NOMO-1 treated with DMSO at 0.1 percent for 48 hours (cell line): ENCODE results near the gene SEC24B.
A peak's percentile ranks its signal among the peaks of the same experiment; 100 is the strongest.
"Not testable (repeated sequence)": the region's sequence is repeated elsewhere in the genome, so short reads cannot be mapped to it uniquely, and the experiment has no call there.

Experiments
- DNase-seq: peaks from one replicate; lab custom pipeline; 2025; ENCODE audit not compliant: unreplicated experiment; lab: John Stamatoyannopoulos, UW

Gene SEC24B

GRCh38 chr4:109432203-109432602, 1.4 kb upstream of the SEC24B start:
- no peak for DNase-seq

- no peak for DNase-seq
Observed at GRCh38 chr4:109432696-109433095, 919 bp upstream of the SEC24B start.

- DNase-seq = no peak
Observed at GRCh38 chr4:109434007-109434971, 674 bp downstream of the SEC24B start.

DNA sequence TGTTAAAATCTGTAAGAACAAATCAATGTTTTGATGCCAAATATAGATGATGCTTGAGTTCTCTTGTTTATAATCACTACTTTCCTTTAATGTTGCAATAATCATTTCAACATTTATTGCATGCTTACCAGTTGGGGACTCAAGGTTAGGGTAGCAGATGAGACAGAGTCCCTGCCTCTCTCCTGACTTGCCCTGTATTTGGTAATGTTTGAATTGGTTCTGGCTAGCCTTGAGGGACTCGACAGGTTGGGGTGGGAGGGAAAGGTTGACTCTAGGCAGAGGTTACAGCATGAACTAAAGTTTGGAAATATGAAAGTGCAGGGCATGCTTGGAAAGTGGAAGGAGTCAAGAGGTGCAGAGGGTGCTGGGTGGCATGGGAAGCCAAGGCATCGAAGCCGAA, 2.0 kb downstream of the SEC24B start:
- DNase-seq = no peak

DNA sequence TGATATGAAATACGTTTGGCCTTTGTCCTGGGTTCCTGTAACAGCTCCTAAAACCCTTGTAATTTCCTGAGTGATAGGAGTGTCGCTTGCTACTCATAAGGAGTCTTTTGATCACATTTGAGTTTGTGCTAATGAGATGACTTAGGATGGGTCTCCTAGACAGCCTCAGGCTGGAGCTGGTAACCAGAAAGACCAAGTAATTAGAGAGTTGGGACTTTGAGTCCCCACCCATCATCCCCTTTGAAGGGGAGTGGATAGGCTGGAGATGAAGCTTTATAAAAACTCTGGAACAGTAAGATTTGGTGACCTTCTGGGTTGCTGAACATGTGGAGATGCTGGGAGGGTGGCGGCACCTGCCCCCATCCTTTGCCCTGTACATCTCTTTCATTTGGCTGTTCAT, 2.9 kb downstream of the SEC24B start:
- no peak for DNase-seq

DNA sequence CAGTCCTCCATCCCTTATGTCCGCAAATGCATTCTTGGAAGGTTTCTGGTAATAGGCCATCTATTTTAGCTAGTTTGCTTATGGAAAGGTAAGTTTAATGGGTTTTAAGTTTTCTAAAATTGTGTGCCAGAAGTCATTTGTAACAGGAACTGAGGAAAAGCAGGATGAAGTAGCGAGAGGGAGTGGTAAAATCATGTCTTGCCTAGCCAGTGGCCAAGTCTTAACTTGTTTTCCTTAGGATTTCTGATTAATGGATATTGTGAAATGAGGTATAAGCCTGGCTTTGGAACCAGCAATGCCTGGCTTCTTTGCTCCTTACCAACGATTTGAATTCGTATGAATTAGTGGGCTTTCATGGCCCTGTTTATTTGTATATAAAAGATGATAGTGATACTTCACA, 7.3 kb downstream of the SEC24B start:
- DNase-seq = no peak

DNA sequence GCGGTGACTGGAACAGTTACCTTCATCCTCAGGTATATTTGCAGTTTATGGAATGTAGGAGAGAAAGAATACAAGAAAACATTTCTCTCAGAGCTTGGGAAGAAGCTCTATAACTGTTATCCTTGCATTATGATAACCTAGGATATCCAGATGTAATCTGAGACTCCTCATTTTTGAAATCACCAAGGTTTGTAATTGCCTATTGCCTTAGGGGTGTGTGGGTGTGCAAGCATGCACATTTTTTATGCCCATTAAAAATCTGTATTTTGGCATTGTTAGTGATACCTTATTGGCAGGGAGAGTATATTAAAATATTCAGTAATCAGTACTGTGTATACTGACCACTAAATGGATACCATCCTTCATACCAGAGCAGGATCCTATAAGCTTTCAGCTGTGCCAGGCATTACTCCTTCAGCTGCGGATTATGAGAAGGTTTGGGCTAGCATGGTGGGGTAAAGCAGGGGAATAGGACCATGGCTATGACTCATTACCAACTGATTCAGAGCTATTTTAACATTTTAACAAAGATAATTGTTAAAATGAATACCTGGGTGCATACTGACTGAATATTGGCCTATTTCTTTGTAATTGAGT, 8.3 kb downstream of the SEC24B start:
- no peak for DNase-seq

DNA sequence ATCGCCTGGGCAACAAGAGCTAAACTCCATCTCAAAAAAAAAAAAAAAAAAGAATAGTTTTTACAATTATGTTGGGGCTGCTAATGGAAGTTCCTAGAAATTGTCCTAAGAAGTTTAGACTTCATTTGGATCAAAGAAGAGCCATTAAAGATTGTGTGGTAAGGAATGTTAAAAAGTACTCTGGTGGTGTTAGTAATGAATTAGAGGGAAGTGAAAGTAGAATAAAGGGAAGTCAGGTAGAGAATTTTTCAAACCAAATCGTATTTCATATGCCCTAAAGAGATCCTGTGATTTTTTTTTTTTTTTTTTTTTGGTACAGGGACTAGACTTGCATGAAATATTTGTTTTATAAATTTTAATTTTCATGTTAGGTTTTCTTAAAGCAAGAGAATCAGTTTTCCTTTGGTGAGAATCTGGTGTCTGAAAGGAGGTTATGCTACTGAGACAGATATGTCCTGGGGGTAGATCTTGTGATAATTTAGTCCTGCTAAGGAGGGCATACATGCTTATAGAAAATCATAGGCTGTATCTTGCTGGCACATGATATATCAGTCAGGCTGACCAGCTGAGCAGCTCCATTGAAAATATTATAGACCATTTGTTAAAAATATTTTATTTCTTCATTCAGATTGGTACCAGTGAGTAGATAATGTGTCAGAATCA, 10.7 kb downstream of the SEC24B start:
- peak; percentile 78 for DNase-seq

DNA sequence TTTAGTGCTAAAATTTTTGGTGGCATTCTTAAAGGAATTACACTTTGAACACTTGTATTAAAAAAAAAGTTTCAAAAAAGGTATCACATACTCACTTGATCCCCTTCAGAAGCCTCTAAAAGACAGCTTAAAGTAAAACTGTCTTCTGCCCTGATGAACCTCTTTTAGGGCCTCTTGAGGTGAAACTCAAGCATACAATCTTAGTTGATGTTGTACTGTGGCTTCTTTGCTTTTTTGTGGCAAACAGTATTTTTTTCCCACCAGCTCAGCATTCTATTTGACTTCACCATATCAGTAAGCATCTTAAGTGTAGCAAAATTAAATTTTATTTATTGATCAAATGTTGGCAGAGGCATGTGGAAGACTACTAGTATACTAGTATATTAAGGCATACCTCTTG, 13.7 kb downstream of the SEC24B start:
- DNase-seq = no peak

GRCh38 chr4:109451544-109452273, 18.1 kb downstream of the SEC24B start:
- DNase-seq = no peak

- DNase-seq = not testable (repeated sequence)
Observed at GRCh38 chr4:109453110-109453509, 19.5 kb downstream of the SEC24B start.

DNA sequence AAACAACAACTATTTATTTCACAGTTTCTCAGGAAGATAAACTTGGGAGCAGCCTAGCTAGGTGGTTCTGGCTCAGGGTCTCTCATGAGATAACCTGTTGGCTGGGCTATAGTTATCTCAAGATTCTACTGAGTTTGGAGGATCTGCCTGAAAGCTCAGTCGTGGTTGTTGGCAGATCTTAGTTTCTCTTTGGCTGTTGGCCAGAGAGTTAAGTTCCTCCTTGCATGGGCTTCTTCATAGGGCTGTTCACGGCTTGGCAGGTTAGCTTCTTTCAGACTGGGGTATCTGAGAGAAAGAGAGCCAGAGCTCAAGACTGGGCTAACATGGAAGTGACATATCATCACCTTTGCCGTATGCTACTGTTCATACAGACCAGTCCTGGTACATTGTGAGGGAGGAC, 28.7 kb downstream of the SEC24B start:
- no peak for DNase-seq

GRCh38 chr4:109462802-109463201, 29.2 kb downstream of the SEC24B start:
- no peak for DNase-seq

DNA sequence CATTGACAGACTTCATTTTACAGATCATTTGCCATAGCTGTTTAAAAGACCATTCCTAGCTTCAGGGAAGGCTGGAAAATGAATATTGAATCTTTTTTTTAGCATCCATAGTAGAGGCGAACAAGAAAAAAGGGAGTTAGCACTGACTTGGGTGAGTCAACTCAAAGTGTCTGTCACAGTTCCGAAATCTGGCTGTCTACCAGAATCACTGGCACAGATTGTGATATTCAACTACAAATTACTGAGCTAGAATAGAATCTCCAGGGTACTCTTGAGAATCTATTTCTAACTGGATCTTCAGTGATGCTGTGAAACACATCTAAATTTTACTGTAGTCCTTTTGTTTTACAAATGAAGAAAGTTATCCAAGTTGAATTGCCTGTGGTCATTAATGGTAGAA, 31.5 kb downstream of the SEC24B start:
- DNase-seq = no peak

GRCh38 chr4:109469915-109470314, 36.3 kb downstream of the SEC24B start:
- no peak for DNase-seq

- no peak for DNase-seq
Observed at GRCh38 chr4:109472343-109472761, 38.7 kb downstream of the SEC24B start.

- DNase-seq = no peak
Observed at GRCh38 chr4:109473824-109474223, 40.2 kb downstream of the SEC24B start.

DNA sequence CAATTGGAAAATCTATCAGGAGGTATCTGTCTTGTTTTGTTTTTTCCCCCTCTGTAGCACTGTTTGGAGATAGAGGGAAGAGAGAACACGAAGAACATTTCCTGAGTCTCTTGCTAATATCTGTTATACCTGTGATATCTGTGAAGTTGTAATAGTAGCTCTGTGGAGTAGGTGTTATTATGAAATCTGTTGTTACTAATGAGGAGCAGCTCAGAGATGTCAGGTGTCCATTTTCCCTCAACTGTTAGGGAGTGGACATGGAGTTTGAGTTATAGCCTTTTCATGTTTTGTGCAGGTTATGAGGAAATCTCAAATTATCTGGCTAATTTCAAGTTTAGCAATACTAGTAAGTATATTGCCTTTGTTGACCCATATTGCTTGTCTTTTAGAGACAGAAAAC, 52.4 kb downstream of the SEC24B start:
- no peak for DNase-seq

- DNase-seq = no peak
Observed at GRCh38 chr4:109494563-109494962, 60.9 kb downstream of the SEC24B start.

GRCh38 chr4:109495514-109495913, 61.9 kb downstream of the SEC24B start:
- no peak for DNase-seq

GRCh38 chr4:109496875-109497274, 63.3 kb downstream of the SEC24B start:
- DNase-seq = no peak
